NB4 (cell line): Measurements from ENCODE around the gene CDK12.

Source experiments
- CTCF ChIP-seq: IDR thresholded peaks from one replicate; pipeline ENCODE4 v1.5.1; 2012; ENCODE audit warnings: low read depth, low read length
- MAX ChIP-seq: IDR thresholded peaks from 2 replicates; pipeline ENCODE4 v1.6.1; 2011; ENCODE audit warnings: low read depth, low read length
- MYC ChIP-seq: IDR thresholded peaks from 2 replicates; pipeline ENCODE4 v1.6.1; 2011; ENCODE audit warnings: low read depth, low read length
- POLR2A ChIP-seq: IDR thresholded peaks from 2 replicates; pipeline ENCODE4 v1.6.1; 2011; ENCODE audit warnings: mild to moderate bottlenecking; ENCODE audit not compliant: insufficient read length; ENCODE audit errors: extremely low read depth

GRCh38 chr17:39507511-39507910 lies 46.2 kb downstream of the CDK12 start:
- TF ChIP-seq CTCF (no peak), MYC (no peak), POLR2A (no peak), MAX (no peak)
